HL-60/S4 (cell line): ENCODE data around the gene RABL3.
"Not testable (repeated sequence)": the region's sequence is repeated elsewhere in the genome, so short reads cannot be mapped to it uniquely, and the experiment has no call there.

ENCODE experiments used
- in situ Hi-C: fragments of 300-500 bp; cut with MboI; formaldehyde crosslinking; loops from 2 replicates; pipeline ENCODE4 v1.14.3; 2022; ENCODE audit warnings: low sequenced_read_pairs

Gene RABL3

GRCh38 chr3:120684896-120685295 is 57.4 kb downstream of the RABL3 start:
- in situ Hi-C loops = no loop called here

GRCh38 chr3:120683671-120684301 is 58.5 kb downstream of the RABL3 start:
- in situ Hi-C loops = no loop called here

- in situ Hi-C loops = no loop called here
Observed at GRCh38 chr3:120683213-120683612, 59.1 kb downstream of the RABL3 start.

GRCh38 chr3:120682095-120682681 is 60.1 kb downstream of the RABL3 start, which contains the start of gene HGD:
TSS of gene HGD (minus strand) at chr3:120682239. CDS start at chr3:120682111, 128 bp downstream.
- in situ Hi-C loops = no loop called here

GRCh38 chr3:120681506-120682038 is 60.7 kb downstream of the RABL3 start:
- in situ Hi-C loops = no loop called here

- in situ Hi-C loops = no loop called here
Observed at GRCh38 chr3:120681018-120681417, 61.3 kb downstream of the RABL3 start.

- in situ Hi-C loops = no loop called here
Observed at GRCh38 chr3:120680193-120680894, 62.0 kb downstream of the RABL3 start.

- in situ Hi-C loops = no loop called here
Observed at GRCh38 chr3:120678984-120679383, 63.3 kb downstream of the RABL3 start.

- in situ Hi-C loops = no loop called here
Observed at GRCh38 chr3:120678331-120678947, 63.9 kb downstream of the RABL3 start.

GRCh38 chr3:120677193-120677592 is 65.1 kb downstream of the RABL3 start:
- in situ Hi-C loops = not testable (repeated sequence)

- in situ Hi-C loops = no loop called here
Observed at GRCh38 chr3:120673116-120673515, 69.2 kb downstream of the RABL3 start.

- in situ Hi-C loops = no loop called here
Observed at GRCh38 chr3:120670576-120670975, 71.7 kb downstream of the RABL3 start.

- in situ Hi-C loops = no loop called here
Observed at GRCh38 chr3:120664926-120665325, 77.4 kb downstream of the RABL3 start.

GRCh38 chr3:120661945-120662344 is 80.4 kb downstream of the RABL3 start:
- in situ Hi-C loops = no loop called here

- in situ Hi-C loops = no loop called here
Observed at GRCh38 chr3:120661106-120661905, 81.0 kb downstream of the RABL3 start.

- in situ Hi-C loops = no loop called here
Observed at GRCh38 chr3:120659834-120660233, 82.5 kb downstream of the RABL3 start.

GRCh38 chr3:120659285-120659684 is 83.0 kb downstream of the RABL3 start:
- in situ Hi-C loops = no loop called here

- in situ Hi-C loops = no loop called here
Observed at GRCh38 chr3:120652896-120653545, 89.3 kb downstream of the RABL3 start.

GRCh38 chr3:120652281-120652680 is 90.0 kb downstream of the RABL3 start:
- in situ Hi-C loops = no loop called here

GRCh38 chr3:120650311-120650710 is 92.0 kb downstream of the RABL3 start:
- in situ Hi-C loops = no loop called here
